Measurements from ENCODE around the gene DYDC2.

Gene DYDC2

DNA sequence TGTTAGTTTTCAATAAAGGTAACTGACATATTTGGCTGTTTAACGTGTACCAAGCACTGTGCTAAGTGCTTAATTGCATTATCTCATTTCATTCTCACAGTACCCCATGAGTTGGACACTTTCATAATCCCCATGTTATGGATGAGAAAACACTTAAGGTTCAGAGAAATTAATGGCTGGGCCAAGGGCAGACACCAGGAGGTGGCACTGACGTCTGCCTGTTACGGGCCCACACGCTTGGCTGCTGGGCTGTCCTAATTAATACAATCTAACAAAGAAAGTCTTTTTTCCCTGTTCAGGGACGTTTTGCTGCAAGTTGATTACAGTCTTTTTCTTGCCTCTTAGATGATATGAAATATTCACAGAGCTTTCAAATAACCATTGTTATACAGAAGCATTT, 16.1 kb downstream of the DYDC2 start:
- no peak for DNase-seq

DNA sequence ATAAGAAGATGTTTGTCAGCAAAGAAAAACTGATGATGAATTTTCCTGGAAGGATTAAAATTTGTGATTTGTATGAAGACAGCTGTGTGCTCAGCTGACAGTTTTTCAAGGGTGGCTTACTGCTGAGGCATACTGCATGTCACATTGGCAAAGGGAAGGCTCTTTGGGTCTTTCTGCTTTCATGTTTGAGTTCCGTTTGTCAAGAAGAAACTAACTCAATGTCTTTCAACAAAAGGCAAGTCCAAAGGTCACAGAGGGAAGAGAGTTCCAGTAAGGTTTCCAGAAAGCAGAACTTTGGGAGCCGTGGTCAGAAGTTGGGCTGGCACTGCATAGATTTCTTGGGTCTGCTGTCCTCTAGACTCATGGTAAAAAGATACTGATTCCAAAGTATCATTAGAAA, 16.9 kb downstream of the DYDC2 start:
- no peak for DNase-seq

DNA sequence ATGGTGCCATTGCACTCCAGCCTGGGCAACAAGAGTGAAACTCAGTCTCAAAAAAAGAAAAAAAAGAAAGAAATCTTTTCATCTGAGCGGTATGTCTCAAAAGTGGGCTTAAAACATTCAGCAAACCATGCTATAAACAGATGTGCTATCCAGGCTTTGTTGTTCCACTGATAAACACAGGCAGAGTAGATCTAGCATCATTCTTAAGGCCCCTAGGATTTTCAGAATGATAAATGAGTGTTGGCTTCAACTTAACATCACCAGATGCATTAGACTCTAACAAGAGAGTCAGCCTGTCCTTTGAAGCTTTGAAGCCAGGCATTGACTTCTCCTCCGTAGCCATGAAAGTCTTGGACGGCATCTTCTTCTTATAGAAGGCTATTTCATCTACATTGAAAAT, 23.1 kb downstream of the DYDC2 start:
- DNase-seq, result no peak

DNA sequence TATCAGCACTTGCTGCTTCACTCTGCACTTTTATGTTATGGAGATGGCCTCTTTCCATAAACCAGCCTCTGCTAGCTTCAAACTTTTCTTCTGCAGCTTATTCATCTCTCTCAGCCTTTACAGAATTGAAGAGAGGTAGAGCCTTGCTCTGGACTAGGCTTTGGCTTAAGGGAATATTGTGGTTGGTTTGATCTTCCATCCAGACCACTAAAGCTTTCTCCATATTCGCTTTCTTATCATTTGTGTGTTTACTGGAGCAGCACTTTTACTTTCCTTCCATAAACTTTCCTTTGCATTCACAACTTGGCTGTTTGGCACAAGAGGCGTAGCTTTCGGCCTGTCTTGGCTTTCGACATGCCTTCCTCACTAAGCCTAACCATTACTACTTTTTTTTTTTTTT, 23.6 kb downstream of the DYDC2 start:
- no peak for DNase-seq

DNA sequence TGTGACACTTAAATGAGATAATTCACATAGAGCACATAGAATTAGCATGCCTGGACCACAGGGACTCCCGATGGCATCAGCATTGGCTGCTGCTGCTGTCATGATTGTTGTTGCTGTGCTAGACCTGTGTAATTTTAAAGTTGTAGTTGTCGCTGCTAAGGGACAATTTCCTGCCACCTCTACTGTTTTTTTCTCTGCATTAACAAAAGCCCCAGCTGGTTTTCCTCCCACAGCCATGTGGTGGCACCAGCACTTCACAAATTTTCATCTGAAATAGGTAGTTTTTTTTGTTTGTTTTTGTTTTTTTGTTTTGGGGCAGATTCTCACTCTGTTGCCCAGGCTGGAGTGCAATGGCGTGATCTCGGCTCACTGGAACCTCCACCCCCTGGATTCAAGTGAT, 26.4 kb downstream of the DYDC2 start:
- DNase-seq, result peak; percentile 60

DNA sequence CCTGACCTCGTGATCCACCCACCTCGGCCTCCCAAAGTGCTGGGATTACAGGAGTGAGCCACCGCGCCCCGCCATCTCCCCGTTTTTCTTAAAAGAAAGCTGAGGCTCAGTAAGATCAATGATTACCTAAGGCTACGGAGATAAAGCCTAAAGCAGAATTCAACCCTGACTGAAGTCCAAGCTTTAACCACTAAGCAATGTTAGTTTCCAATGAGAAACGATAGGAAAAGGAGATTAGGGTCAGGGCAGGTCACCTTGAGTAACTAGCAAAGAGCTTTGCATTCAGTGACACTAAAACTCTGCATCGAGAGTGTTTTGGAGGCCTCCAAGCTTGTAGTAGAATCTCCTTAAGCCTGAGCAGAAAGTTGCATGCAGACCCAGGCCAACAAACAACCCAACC, 34.2 kb downstream of the DYDC2 start:
- no peak for DNase-seq

DNA sequence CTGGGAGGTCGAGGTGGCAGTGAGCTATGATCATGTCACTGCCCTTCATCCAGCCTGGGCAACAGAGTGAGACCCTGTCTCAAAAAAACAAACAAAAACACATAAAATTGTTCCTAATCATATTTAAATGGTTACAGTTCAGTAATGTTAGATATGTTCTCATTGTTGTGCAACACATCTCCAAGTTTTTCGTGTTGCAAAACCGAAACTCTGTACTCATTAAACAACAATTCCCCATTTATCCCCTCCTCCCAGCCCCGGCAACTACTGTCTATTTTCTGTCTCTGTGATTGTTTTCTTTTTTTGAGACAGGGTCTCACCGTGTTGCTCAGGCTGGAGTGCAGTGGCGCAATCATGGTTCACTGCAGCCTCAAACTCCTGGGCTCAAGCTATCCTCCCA, 35.7 kb downstream of the DYDC2 start:
- no peak for DNase-seq

DNA sequence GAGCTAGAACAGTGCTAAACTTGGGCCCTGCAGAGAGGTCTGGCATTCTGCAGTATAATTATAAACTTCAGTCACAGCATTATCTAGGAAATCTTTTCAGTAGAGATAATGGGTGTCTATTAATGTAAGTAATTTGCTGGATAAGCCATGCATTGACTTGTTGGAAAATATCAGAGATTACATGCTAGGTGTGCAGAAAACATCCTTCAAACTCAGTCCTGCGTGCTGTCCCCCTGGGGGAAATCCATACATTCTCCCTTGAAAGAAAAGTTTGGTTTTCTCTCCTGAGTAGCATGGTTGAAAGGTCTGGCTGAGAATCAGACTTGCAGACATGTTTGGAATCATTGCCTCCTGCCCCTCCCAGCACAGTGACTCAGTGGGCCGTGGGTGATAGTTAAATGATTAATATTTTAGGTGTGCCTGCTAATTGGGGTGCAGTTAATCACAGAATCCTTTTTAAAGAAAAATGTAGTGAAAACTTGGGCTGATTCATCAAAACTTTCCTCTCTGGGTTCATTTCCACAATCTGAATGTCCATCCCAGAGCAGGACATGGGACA, 37.9 kb downstream of the DYDC2 start:
- DNase-seq, result no peak

DNA sequence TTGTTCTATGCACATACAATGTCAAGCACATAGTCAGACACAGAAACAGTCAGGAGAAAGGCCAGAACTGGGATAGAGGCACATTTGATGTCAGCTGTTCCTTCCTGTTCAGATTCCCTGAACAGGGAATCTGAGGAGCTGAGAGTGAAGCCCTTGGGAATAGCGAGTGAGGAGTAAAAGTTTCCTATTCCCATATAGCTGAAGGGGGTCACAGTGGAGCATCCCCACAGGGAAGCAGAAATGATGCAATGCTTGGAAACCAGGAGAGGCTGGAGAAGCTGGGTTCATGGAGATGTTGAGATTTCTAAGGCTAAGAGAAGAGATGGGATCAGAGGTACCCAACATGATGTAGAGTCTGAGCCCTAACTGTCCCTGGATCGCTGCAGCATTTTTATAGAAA, 40.4 kb downstream of the DYDC2 start:
- no peak for DNase-seq

DNA sequence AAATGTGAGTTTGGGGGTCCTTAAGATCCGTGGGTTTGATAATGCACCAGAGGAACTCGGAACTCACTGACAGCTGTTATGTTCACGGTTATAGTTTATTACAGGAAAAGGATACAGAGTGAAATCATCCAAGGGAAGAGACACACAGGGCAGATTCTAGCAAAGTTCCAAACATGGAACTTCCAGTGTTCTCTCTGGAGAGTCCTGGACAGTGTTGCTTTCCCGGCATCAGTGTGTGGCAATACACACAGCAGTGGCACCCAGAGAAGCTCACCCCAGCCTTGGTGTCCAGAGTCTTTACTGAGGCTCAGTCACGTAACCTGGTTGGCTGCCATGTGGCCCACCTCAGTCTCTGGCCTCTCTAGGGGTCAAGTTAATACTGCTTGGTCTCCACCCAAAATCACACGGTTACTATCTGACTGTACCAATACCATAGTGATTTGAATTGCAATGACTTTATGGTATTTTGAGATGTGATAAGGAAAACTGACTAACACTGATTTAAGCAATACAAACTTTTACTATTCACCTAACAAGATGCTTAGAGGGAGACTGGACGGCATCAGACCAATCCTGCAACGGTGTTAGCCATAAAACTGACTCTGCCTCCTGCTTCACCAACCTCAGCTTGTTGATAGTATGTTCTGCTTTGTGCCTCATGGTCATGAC, 43.7 kb downstream of the DYDC2 start:
- no peak for DNase-seq

DNA sequence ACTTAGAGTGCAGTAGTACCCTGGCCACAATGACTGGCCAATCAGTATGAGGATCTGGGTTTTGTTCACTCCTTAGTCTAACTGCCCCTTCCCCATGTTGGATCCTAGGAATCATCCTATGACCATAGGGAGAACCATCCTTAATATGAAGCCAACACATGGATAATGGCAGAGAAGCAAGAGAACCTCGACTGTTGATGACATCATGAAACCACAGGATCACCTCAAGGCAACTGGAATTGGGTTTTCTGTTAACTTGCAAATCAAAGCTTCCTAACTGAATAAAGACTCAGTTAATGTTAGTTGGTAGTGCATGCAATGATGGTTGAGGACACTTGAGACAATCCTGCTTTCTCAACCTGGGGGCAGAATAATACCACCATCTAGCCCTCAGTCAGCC, 48.5 kb downstream of the DYDC2 start:
- no peak for DNase-seq

DNA sequence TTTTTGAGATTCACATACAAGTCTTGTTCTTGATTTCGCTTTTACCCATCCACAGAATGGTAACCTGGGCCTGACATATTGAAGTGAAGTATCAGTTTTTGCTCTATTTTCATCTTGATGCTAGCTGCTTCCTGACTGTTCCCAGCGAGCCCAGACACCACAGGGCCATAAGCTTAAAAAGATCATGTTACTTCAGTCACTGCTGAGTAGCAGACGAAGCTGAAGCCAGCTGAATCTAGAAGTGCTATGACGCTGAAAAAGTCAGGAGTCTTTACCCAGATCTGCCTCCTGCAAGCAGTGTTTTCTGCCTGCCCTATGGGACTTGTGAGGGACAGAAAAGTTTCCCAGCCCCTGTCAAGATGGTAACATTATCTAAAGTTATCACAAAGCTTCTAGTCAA, 49.0 kb downstream of the DYDC2 start:
- no peak for DNase-seq

DNA sequence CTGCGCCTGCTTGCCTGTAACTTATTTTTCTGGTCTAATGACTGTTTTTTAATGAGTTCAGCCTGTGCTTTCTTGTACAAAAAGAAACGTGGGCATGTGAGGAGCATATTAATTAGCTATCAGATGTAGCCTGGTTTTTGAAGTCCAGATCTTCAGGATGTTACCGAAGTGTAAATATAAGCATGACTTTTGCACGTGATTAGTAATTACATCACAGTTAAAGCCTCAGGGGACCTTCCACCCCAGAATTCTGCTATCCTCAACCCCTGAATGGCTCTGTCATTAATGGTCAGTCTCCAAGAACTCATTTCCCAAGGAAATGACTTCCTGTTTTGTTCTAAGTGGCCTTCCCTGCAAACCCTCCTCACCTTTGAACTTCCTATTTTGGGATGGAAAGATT, 49.6 kb downstream of the DYDC2 start:
- DNase-seq, result no peak

DNA sequence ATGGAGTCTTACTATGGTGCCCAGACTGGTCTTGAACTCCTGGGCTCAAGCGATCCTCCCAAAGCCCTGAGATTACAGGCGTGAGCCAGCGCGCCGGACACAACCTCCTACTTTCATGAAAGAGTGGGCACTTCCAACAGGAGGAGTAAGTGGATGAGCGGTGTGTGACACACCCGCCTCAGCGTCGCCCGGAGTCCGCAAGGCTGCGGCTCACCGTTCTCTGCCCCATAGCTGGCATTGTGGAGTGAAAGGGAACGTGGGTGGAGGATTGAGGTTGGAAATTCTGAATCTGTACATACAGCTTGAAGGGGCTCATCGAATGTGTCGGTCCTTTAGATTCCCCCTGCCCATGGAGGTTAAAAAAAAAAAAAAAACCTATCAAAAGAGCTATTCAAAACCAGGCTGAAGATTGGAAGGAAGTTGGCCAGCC, 51.2 kb downstream of the DYDC2 start:
- DNase-seq, result peak; percentile 44

DNA sequence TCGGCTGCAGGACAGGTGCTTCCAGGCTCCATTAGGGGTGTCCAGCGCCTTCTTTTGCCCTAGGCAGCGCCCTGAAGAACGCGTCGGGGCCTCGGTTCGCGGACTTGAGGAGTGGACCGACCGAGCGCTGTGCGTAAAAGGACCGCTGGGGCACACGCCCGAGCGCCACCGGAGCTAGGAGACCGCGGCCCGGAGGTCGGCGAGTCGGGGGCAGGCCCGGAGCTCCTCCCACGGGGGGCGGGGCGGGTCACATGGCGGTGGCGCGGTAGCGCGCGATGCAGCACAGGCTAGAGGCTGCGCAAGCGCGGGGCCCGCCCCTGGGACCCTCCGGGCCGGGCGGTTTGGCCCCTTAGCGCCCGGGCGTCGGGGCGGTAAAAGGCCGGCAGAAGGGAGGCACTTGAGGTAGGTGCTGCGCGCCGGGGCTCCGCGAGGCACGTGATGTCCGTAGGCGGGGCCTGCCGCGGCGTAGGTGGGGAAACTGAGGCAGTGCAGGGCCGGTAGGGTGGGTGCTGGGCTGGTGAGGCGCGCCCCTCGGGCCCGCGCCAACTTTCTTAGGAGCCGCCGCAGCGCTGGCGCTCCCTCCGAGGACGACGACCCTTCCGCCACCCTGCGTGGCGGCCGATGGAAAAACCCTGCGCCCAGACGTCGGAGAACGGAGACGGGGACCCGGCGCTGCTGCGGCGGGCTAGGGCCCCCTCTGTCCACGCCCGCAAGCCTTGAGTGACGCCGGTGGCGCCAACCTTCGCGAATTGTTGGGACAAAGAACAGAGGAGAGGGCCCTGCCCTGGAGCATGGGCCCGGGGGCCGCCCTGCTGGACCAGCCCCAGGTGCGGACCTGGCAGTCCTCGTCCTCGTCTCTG, 51.9 kb downstream of the DYDC2 start, which contains the start of gene PRXL2A:
PRXL2A (plus strand) TSS at position 310 of the 860 bp plus-strand sequence. CDS start 11,917 bp downstream, outside the sequence.
- DNase-seq, result peak; percentile 86

DNA sequence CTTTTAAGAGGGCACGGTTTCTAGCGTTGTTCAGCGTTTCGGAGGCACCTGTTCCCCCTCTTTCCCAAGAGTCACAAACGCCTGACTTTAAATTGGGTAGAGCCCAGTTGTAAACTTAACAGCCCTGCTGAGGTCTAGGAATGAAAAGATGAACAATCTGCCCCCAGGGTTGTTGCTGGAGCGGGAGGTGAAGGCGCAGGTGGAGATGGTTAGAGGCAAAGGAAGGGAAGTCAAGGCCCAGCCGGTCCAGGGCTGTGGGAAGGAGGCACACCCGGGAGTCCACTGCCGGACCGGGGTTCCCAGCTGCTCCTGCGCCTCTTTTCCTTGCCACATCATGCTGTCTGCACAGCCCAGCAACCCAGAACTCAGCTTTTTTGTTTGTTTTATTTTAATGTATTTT, 52.5 kb downstream of the DYDC2 start:
- DNase-seq, result no peak

DNA sequence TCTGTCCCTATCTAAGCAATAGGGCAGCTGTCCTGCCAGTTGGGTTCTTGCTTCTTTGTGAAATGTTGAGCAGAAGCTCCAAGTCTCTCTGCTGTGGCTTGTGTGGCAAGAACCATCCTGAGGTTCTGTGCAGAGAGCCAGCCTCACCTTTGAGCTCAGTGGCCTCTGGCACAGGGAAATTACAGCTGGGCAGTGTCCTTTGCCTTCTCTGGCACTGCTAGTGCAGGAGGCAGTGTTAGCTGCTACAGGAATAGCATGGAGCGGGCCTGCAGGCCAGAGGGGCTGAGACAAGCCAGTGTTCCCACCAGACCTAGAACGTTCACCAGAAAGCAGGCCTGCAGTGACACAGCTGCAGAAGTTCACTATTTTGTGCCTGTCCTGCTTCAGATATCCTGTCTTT, 53.5 kb downstream of the DYDC2 start:
- DNase-seq, result no peak

DNA sequence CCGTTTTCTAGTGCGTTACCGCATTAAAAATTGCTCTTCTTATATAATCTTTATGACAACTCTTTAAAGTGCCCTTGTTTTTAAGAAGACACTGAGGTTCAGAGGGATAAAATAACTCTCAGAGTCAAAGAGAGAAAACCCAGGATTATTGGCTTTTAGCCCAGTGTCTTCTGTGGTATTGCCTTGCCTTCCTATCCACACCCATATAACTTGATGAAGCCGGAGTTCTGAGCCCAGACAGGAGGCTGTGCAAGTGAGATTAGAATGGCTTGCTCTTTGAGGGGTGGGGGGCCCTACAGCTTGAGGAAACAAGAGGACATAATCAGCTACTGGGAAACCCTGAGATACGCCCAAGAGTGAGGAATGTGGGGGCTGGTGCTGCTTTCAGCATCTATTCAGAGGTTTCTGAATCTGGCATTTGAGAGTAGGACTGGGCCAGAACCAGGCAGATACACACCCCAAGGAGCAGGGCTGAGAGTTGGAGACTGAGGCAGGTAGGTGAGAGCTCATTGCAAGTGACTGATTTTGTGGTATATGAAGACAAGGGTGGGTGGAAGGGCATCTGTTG, 54.1 kb downstream of the DYDC2 start:
- no peak for DNase-seq

DNA sequence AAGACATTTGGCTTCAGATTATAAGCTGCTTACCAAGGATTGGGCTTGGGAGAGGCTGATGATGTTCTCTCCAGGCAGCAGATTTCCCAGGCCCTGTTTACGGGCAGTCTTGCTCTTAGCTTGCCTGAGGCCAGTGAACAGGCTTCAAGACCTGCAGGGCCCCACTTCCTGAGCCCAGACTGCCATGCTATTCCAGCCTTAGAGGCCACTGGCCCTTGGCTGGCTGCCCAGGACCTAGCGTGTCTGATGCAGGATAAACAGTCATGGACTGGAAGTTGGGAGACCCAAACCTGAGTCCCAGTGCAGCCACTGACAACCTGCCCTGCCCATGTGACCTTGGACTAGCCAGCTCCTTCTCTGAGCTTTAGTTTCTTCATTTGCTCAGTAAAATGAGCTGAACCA, 54.7 kb downstream of the DYDC2 start:
- DNase-seq, result no peak

DNA sequence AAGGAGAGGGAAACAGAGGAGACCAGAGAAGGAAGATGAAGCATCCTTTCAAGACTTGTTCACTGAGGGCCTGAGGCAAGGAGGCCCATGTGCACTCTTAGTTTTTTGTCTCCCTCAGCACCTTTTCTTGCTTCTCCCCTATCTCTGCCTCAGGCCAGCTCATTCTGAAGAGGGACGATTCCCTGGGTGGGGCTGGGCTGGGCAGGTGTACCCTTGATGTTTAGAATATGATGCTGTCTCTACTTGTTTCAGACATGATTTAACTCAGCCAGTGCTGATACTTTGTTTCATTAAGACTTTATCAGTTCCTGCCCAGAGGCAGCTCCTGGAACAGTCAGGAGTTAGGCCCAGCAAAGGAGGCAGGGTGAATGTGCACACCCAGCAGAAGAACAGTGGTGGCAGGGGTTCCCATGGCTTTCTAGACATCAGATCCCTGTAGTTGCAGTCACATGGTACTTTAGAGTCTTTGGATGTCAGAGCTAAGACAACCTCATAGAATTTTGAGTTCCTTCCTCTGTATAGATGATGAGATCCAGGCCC, 55.2 kb downstream of the DYDC2 start:
- no peak for DNase-seq

DNA sequence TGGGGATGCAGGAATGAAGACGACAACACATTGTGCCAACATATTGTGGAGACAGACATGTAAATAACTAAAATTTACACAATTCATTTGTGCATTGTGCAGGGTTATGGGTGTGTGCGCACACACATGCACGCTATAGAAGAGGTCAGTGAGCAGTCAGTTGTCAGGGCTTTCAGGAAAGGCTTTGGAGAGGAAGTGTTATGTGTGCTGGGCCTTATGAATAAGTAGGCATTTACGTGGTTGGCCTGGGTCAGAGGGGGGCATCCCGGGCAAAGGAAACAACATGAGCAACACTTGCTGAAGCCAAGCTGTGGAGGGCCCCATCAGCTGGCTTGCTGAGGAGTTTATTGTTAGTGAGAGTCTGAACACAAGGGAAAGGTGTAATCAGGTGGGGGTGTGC, 55.9 kb downstream of the DYDC2 start:
- no peak for DNase-seq

DNA sequence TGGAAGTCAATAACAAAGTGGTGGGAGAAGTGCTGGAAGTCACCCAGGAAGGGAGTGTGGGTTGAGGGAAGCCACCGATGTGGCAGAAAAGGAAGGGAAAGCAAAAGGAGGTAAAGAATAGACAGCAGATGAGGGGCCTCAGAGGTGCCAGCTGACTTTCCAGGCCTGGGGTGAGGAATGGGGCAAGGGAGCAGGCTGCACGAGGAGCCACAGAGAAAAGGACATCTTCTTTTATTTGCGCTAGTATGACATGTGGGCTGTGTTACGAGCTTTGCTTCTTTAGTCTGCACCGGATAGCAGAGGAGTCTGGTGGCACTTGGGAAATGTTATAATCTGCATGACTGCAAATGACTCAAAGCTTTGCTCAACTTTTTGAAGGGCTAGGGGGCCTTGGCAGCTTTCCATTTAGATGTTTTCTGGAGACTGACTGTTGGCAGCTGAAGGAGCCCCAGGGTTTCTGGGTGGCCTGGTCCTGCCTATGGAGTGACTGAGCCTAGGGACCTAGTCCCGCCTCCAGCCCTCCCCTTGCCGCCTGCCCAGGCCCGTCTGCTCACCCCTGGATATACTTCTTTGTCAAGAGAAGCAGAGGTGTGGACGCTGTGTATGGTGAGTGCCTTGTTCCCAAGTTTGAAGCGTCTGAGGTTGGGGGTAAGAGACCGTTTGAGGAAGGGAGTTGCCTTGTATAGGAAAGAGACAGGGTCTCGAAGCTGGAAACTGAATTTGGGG, 56.9 kb downstream of the DYDC2 start:
- DNase-seq, result no peak

Measured in activated CD4-positive, alpha-beta T cell treated with anti-CD3 and anti-CD28 coated beads, Interleukin-2, Interleukin-6, amounts not matched to agents 100 ng/mL and 50 ng/mL, durations not matched to agents 16 hours and 8 hours (primary cell).